Measurements from ENCODE around the gene KCNMB2.

Gene KCNMB2

DNA sequence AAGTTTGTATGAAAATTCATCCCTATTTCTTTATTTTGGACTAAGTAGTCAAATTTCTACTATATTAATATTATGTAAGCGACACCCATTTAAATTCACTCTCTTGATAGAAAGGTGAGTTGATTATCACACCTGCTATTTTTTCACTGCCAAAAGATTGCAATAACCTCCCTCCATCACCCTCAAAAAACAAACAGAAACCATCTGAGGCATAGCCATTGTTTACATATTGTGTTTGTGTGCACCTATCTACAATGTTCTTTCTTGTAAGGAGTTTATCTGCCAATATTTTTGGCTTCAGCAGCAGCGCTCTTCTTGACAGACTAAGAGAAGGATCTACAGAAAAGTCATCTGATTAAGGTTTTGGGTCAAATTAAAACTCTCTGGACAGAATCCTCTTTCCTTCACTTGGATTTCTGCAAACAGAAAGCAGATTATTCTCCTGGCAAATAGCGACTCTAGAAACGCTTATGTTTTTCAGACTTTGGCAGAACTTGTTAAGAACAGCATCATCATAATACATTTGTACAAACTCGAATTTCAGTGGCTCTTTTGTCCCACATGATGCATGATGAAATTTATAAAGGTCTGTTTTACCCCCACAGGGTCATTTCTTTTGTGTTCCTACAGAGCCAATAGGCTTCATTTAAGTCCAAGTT, 48.6 kb downstream of the KCNMB2 start:
- H3K27me3 Mint-ChIP-seq, result no peaks in the 10 kb centered on the region
- H3K9me3 Mint-ChIP-seq, result peaks cover 0 to 9% of the 10 kb centered on the region in 2 donors
- ATAC-seq (no peak), DNase-seq (no peak)
- H3K4me3 Mint-ChIP-seq, result no peak overlapping the region
- no peak overlapping the region for H3K27ac Mint-ChIP-seq
- no peaks in the 10 kb centered on the region for H3K4me1 Mint-ChIP-seq

- ATAC-seq (no peak), DNase-seq (no peak)
- Mint-ChIP-seq H3K27ac (no peak overlapping the region), H3K4me3 (no peak overlapping the region), H3K4me1 (no peaks in the 10 kb centered on the region), H3K27me3 (no peaks in the 10 kb centered on the region), H3K9me3 (peaks cover 0 to 9% of the 10 kb centered on the region in 2 donors)
Measured at GRCh38 chr3:178585454-178585853, 49.2 kb downstream of the KCNMB2 start.

DNA sequence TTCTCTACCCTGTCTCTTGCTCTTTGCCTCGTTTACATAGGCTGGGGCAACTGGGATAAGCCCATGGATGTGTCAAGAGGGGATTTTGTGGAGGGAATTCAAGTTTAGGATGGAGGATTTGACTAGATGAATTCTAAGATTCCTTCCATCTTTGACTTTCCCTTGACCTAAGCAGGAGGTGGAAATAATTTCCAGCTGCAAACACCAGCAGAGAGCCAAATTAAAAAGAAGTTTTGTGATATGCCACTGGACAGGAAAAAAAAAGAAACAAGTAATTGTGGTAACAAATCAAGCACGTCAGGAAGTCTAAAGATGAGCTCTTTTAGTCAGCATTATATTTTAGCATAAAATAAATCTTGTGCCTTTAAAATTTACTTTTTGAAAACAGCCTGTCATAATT, 49.8 kb downstream of the KCNMB2 start:
- Mint-ChIP-seq H3K9me3 (peaks cover 0 to 2% of the 10 kb centered on the region in 2 donors), H3K4me1 (no peaks in the 10 kb centered on the region), H3K27me3 (no peaks in the 10 kb centered on the region), H3K4me3 (no peak overlapping the region), H3K27ac (no peak overlapping the region)
- ATAC-seq (no peak), DNase-seq (no peak)

DNA sequence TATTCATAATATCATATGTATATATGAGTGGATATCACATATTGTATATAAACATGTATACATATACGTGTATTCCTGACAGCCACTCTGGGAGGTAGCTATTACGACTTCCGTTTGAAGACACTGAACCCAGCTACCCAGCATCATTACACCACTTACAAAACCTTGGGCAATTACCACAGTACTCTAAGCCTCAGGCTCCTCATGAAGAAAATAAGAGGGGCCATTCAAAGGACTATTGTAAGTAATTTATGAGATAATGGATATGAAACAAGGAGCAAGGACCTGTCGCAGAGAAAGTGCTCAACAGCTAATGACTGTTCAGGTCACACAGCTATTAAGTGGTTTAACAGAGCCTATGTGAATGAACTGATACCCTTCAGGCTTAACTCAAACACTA, 52.4 kb downstream of the KCNMB2 start:
- no peak for ATAC-seq
- Mint-ChIP-seq H3K4me1 (no peaks in the 10 kb centered on the region), H3K27ac (no peak overlapping the region), H3K4me3 (no peak overlapping the region), H3K27me3 (no peaks in the 10 kb centered on the region), H3K9me3 (no peaks in the 10 kb centered on the region)
- no peak for DNase-seq

- DNase-seq (no peak), ATAC-seq (no peak)
- H3K27me3 Mint-ChIP-seq, result peaks cover 8% of the 10 kb centered on the region
- no peak overlapping the region for H3K27ac Mint-ChIP-seq
- H3K9me3 Mint-ChIP-seq, result peaks cover 4 to 6% of the 10 kb centered on the region in 2 donors
- no peaks in the 10 kb centered on the region for H3K4me1 Mint-ChIP-seq
- H3K4me3 Mint-ChIP-seq, result no peak overlapping the region
Measured at GRCh38 chr3:178593786-178594185, 57.5 kb downstream of the KCNMB2 start.

DNA sequence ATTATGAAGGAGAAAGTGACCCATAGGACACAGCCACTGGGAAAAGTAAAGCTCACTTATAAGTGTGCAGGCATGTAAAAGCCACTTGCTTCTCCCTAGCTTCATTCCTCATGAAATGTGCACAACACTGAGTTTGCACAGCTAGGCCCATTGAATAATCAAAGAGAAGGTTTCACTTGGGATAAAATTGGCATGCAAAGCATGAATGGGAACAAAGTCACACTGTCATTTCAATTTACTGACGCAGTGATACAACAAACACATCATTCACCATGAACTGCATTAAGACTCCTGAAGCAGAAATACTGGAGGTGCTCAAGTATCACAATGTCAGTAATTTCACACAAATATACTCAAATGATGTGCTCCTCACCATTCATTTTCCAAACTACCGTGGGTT, 61.1 kb downstream of the KCNMB2 start:
- no peaks in the 10 kb centered on the region for H3K4me1 Mint-ChIP-seq
- no peak overlapping the region for H3K27ac Mint-ChIP-seq
- peaks cover 9% of the 10 kb centered on the region for H3K27me3 Mint-ChIP-seq
- H3K9me3 Mint-ChIP-seq, result peaks cover 4 to 7% of the 10 kb centered on the region in 2 donors
- DNase-seq, result no peak
- ATAC-seq, result no peak
- H3K4me3 Mint-ChIP-seq, result no peak overlapping the region

GRCh38 chr3:178602856-178603255, 66.6 kb downstream of the KCNMB2 start:
- H3K27me3 Mint-ChIP-seq, result peaks cover 9% of the 10 kb centered on the region
- ATAC-seq, result no peak
- peaks cover 0 to 7% of the 10 kb centered on the region in 2 donors for H3K9me3 Mint-ChIP-seq
- H3K4me3 Mint-ChIP-seq, result no peak overlapping the region
- H3K27ac Mint-ChIP-seq, result no peak overlapping the region
- no peaks in the 10 kb centered on the region for H3K4me1 Mint-ChIP-seq
- no peak for DNase-seq

DNA sequence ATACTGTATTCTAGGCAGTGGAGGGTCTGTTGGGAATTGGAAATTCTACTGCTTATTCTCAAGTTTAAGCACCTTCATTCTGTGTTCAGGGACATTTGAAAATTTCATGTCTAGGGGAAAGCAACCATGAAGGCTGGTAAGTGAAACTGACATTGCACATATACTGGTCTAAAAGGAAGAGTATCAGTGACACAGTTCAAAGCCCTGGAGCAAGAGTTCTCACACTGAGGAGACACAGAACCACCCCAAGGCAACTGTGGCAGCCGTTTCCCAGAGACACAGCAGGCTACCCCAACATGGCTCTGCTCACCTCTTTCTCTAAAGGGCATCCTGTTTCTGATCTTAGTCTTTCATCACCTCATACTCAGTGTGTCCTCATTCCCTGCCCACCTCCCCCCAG, 67.5 kb downstream of the KCNMB2 start:
- peaks cover 2% of the 10 kb centered on the region for H3K27me3 Mint-ChIP-seq
- peaks cover 0 to 4% of the 10 kb centered on the region in 2 donors for H3K9me3 Mint-ChIP-seq
- DNase-seq (no peak), ATAC-seq (no peak)
- no peaks in the 10 kb centered on the region for H3K4me1 Mint-ChIP-seq
- no peak overlapping the region for H3K4me3 Mint-ChIP-seq
- H3K27ac Mint-ChIP-seq, result no peak overlapping the region

- ATAC-seq (no peak), DNase-seq (no peak)
- no peak overlapping the region for H3K4me3 Mint-ChIP-seq
- no peak overlapping the region for H3K27ac Mint-ChIP-seq
- H3K4me1 Mint-ChIP-seq, result peaks cover 5% of the 10 kb centered on the region
- peaks cover 0 to 5% of the 10 kb centered on the region in 2 donors for H3K9me3 Mint-ChIP-seq
- peaks cover 5% of the 10 kb centered on the region for H3K27me3 Mint-ChIP-seq
Measured at GRCh38 chr3:178618197-178618596, 82.0 kb downstream of the KCNMB2 start.

- Mint-ChIP-seq H3K27ac (no peak overlapping the region), H3K4me1 (peaks cover 5% of the 10 kb centered on the region), H3K9me3 (peaks cover 0 to under 1% of the 10 kb centered on the region in 2 donors), H3K27me3 (no peaks in the 10 kb centered on the region), H3K4me3 (no peak overlapping the region)
- ATAC-seq, result no peak
- DNase-seq, result no peak
Measured at GRCh38 chr3:178618896-178619295, 82.7 kb downstream of the KCNMB2 start.

DNA sequence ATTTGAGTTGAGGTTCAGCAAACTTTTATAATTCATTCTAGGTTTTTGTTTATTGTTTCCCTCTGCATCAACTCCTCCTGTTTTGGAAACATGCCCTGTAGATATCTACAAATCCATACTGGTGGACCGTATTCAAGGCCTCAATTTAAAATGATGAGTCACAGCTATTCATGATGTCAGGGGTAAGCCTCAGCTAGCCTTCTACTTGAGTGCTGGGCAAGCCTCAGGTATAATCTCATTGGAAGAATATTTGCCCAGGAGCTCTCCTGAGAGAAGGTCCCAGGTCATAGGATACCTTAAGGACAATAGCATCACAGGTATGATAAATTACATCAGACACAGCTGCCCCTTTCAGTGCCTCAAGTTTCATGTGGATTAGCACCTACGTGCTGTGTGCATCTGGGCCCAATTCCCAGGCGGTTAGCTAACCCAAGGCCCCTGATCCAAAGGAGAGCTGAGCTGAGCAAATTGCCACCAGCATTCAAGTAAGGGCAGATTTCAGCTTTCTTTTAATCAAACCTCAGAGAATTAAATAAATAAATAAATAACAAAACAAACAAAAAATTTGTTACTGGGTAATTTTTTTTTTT, 87.5 kb downstream of the KCNMB2 start:
- H3K27me3 Mint-ChIP-seq, result no peaks in the 10 kb centered on the region
- no peak overlapping the region for H3K27ac Mint-ChIP-seq
- no peaks in the 10 kb centered on the region for H3K4me1 Mint-ChIP-seq
- H3K4me3 Mint-ChIP-seq, result no peak overlapping the region
- ATAC-seq (no peak), DNase-seq (no peak)
- no peaks in the 10 kb centered on the region for H3K9me3 Mint-ChIP-seq

DNA sequence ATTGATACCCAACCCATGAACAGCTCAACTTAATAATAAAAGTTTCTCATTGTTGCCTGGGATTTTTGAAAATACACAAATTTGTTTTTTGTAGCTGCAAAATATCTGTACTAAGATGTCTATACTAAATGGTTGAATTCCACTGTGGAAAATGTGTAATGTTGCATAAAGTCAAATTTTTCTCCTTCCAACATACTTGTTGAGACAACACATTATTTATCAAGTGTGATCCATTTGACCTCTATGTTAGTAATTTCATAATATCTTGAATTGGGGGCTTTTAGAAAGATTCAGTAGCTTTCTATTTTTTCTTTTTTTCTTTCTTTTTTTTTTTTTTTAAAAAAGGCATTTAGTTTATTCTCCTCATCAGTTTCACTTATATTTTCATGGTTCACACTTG, 88.0 kb downstream of the KCNMB2 start:
- Mint-ChIP-seq H3K4me1 (no peaks in the 10 kb centered on the region), H3K27me3 (no peaks in the 10 kb centered on the region), H3K4me3 (no peak overlapping the region), H3K27ac (no peak overlapping the region), H3K9me3 (no peaks in the 10 kb centered on the region)
- ATAC-seq (no peak), DNase-seq (no peak)

DNA sequence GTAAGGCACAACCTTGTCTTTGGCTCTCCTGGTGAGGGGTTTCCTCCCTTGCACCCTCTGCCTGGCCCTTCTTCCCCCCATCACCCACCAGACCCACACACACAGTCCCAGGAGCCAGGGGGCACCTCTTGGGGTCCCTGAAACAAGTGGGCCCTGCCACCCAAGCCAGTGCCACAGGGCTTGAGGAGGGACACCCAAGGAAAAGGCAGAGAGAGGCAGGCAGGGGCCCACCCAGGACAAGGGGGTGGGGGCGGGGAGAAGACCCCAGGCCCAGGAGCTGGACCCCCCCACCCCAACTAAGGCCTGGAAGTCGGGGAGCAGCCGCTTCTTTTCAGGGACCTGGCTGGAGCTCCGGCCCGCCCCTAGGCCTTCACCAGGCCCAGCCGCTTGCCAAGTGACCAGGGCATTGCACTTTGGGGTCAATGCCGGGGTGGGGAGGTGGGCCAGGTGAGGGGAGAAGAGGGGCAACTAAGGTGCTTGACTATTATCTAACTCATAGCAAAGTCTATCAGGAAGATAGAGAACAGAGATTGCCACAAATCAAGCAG, 88.9 kb downstream of the KCNMB2 start:
- peak; percentile 58 for ATAC-seq
- Mint-ChIP-seq H3K9me3 (no peaks in the 10 kb centered on the region), H3K27ac (no peak overlapping the region), H3K4me3 (no peak overlapping the region), H3K4me1 (no peaks in the 10 kb centered on the region), H3K27me3 (no peaks in the 10 kb centered on the region)
- DNase-seq, result no peak

GRCh38 chr3:178628037-178628436, 91.8 kb downstream of the KCNMB2 start:
- no peaks in the 10 kb centered on the region for H3K9me3 Mint-ChIP-seq
- ATAC-seq, result no peak
- no peak overlapping the region for H3K4me3 Mint-ChIP-seq
- DNase-seq, result no peak
- H3K4me1 Mint-ChIP-seq, result no peaks in the 10 kb centered on the region
- H3K27me3 Mint-ChIP-seq, result no peaks in the 10 kb centered on the region
- no peak overlapping the region for H3K27ac Mint-ChIP-seq

DNA sequence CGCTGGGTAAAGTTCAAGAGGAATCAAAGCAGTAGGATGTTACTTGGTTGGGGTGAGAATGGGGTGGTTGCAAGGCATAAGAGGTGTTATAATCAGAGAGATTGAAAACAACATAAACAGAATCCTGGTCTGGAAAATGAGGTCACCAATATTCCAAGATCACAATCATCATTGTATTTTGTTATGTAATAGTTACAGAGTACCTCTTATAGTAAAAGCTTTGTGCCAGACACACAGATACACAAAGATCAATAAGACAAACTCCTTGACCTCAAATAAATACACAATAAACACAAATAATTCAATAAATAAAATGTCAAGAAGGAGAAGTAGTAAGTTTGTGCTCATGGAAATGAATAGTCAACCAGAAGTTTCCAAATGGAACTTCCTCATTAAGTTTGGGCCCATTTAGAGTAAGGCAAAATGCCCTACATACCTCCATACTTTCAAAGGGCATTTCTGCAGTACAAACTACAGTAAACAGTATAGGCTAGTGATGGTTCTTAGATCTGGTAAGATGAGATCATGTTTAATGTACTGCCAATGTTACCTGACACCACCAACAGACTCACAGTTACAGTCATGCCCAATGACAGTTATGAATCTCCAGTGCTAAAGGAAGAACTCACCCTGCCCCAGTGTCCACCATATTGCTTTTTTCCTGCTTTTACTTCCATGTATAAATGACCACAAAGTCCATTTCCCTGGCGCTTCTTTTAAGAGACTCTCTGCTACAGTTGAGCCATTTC, 93.4 kb downstream of the KCNMB2 start:
- no peak overlapping the region for H3K4me3 Mint-ChIP-seq
- DNase-seq (no peak), ATAC-seq (no peak)
- peaks cover 7 to 11% of the 10 kb centered on the region in 2 donors for H3K9me3 Mint-ChIP-seq
- H3K4me1 Mint-ChIP-seq, result no peaks in the 10 kb centered on the region
- no peaks in the 10 kb centered on the region for H3K27me3 Mint-ChIP-seq
- H3K27ac Mint-ChIP-seq, result no peak overlapping the region

- ATAC-seq (no peak), DNase-seq (no peak)
- Mint-ChIP-seq H3K27ac (no peak overlapping the region), H3K4me3 (no peak overlapping the region), H3K4me1 (no peaks in the 10 kb centered on the region), H3K27me3 (no peaks in the 10 kb centered on the region), H3K9me3 (peaks cover 7 to 16% of the 10 kb centered on the region in 2 donors)
Measured at GRCh38 chr3:178631950-178632349, 95.7 kb downstream of the KCNMB2 start.
